ENCODE results near the gene SMOC1.

Gene SMOC1

DNA sequence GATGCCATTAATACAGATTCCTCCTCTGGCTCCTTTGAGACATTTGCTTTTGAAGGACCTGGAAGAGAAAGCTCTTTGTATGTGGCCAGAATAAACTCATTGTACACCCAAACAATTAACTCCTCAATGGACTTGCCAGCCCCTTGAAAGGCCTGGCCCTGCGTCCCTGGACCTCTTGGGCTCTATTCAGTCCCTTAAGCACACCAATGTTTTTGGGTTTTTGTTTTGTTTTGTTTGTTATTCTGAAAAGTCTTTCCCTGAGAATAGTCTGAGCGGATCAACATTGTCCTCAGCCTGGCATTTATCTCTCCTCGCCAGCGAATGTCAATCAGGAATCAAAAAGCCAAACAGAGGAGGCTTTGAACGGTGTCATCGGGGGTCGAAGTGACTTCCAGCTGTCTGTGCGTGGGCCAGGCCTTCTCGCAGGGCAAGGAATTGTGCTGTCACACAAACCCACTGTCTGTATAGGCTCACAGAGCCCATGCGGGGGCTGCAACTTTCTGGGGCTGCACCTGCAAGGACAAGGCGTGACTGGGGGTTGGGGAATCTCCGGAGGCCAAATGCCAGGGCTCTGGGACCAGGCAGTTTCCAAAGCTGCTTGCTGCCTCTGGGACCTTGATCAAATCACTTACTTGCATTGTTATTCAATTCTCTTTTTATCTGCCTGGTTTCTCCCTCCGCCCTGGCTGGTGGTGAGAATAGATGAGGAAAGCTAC lies 108.3 kb downstream of the SMOC1 start:
- Histone ChIP-seq H3K4me1 (ENCODE audit: control insufficient read depth in 5 of 5, insufficient read depth in 5 of 5, low read length in 5 of 5) (peaks cover 0 to under 1% (median 0%) of the 10 kb centered on the region in 5 donors), H3K4me3 (ENCODE audit: low read depth in 1 of 5, low read length in 5 of 5) (no peak overlapping the region), H3K36me3 (ENCODE audit: control insufficient read depth in 5 of 5, insufficient read depth in 5 of 5, low read length in 5 of 5) (no peaks in the 10 kb centered on the region), H3K27ac (ENCODE audit: low read depth, low read length) (no peak overlapping the region), H3K27me3 (ENCODE audit: control insufficient read depth in 5 of 5, insufficient read depth in 4 of 5, low read length in 5 of 5) (peaks cover 0 to 7% (median 2%) of the 10 kb centered on the region in 5 donors), H3K9me3 (ENCODE audit: control insufficient read depth in 5 of 5, low read length in 5 of 5) (peaks cover 0 to 5% (median 0%) of the 10 kb centered on the region in 5 donors), H3K9ac (ENCODE audit: low read length in 5 of 5) (no peak overlapping the region)

DNA sequence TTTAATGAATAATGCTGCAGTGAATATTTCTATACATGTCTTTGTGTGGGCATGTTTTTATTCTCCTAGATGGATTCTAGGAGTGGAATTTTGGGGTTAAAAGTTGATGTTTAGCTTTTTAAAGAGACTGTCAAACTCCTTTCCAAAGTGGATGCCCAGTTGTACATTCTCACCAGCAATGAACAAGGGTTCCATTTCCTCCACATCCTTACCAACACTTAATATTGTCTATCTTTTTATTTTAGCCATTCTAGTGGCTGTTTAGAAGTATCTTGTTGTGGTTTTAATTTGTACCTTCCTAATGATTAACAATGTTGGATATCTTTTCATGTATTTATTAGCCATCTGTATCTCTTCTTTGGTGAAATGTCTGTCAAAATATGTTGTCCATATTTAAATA lies 109.8 kb downstream of the SMOC1 start:
- Histone ChIP-seq H3K4me1 (ENCODE audit: control insufficient read depth in 5 of 5, insufficient read depth in 5 of 5, low read length in 5 of 5) (no peaks in the 10 kb centered on the region), H3K4me3 (ENCODE audit: low read depth in 1 of 5, low read length in 5 of 5) (no peak overlapping the region), H3K9me3 (ENCODE audit: control insufficient read depth in 5 of 5, low read length in 5 of 5) (peaks cover 0 to 5% (median 0%) of the 10 kb centered on the region in 5 donors), H3K9ac (ENCODE audit: low read length in 5 of 5) (no peak overlapping the region), H3K27ac (ENCODE audit: low read depth, low read length) (no peak overlapping the region), H3K36me3 (ENCODE audit: control insufficient read depth in 5 of 5, insufficient read depth in 5 of 5, low read length in 5 of 5) (no peaks in the 10 kb centered on the region), H3K27me3 (ENCODE audit: control insufficient read depth in 5 of 5, insufficient read depth in 4 of 5, low read length in 5 of 5) (peaks cover 0 to 16% (median 2%) of the 10 kb centered on the region in 5 donors)

DNA sequence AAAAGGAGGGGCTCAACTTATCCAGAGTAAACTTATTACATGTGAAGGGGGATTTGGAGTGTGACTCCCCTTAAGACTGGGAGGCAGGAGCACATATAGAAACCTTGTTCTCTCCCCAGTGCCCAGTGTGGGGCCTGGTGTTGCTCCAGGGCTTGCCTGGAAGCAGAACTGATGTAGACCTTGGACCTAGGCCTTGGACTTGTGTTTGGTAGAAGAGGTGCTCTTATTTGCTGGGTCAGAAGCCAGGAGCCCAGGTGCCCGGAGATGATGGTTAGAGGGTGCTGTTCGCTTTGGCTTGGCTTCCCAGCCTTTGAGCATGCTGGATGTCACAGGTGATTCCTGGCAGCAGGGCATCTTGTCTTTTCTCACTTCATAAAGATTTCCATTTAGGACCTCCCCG lies 110.4 kb downstream of the SMOC1 start:
- no peak overlapping the region for H3K4me3 ChIP-seq (ENCODE audit: low read depth in 1 of 5, low read length in 5 of 5)
- no peaks in the 10 kb centered on the region for H3K36me3 ChIP-seq (ENCODE audit: control insufficient read depth in 5 of 5, insufficient read depth in 5 of 5, low read length in 5 of 5)
- H3K9me3 ChIP-seq (ENCODE audit: control insufficient read depth in 5 of 5, low read length in 5 of 5) = peaks cover 0 to 5% (median 0%) of the 10 kb centered on the region in 5 donors
- H3K9ac ChIP-seq (ENCODE audit: low read length in 5 of 5) = no peak overlapping the region
- no peak overlapping the region for H3K27ac ChIP-seq (ENCODE audit: low read depth, low read length)
- no peaks in the 10 kb centered on the region for H3K4me1 ChIP-seq (ENCODE audit: control insufficient read depth in 5 of 5, insufficient read depth in 5 of 5, low read length in 5 of 5)
- peaks cover 0 to 17% (median 2%) of the 10 kb centered on the region in 5 donors for H3K27me3 ChIP-seq (ENCODE audit: control insufficient read depth in 5 of 5, insufficient read depth in 4 of 5, low read length in 5 of 5)

DNA sequence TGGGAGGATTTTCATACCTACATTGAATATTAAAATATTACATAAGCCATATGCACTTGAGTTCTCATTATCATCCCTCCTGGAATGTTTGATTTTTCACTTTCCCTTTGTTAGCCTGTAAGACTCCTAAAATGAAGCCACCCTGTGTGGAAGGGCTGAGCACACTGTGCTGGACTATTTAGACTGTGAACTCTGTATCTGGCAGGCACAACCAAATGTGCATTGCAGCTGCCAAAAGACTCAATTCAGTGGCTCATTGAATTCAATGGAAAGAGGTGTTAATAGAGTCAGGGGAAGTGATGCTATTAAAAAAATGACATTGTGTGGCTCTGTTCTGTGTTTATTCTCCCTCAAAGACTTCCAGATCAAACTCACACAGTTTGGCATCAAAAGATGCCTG lies 111.1 kb downstream of the SMOC1 start:
- Histone ChIP-seq H3K4me1 (ENCODE audit: control insufficient read depth in 5 of 5, insufficient read depth in 5 of 5, low read length in 5 of 5) (no peaks in the 10 kb centered on the region), H3K9ac (ENCODE audit: low read length in 5 of 5) (no peak overlapping the region), H3K27ac (ENCODE audit: low read depth, low read length) (no peak overlapping the region), H3K9me3 (ENCODE audit: control insufficient read depth in 5 of 5, low read length in 5 of 5) (peaks cover 0 to 5% (median 0%) of the 10 kb centered on the region in 5 donors), H3K27me3 (ENCODE audit: control insufficient read depth in 5 of 5, insufficient read depth in 4 of 5, low read length in 5 of 5) (peaks cover 0 to 17% (median 2%) of the 10 kb centered on the region in 5 donors), H3K4me3 (ENCODE audit: low read depth in 1 of 5, low read length in 5 of 5) (no peak overlapping the region), H3K36me3 (ENCODE audit: control insufficient read depth in 5 of 5, insufficient read depth in 5 of 5, low read length in 5 of 5) (no peaks in the 10 kb centered on the region)

- Histone ChIP-seq H3K27ac (ENCODE audit: low read depth, low read length) (no peak overlapping the region), H3K9me3 (ENCODE audit: control insufficient read depth in 5 of 5, low read length in 5 of 5) (peaks cover 0 to 5% (median 0%) of the 10 kb centered on the region in 5 donors), H3K9ac (ENCODE audit: low read length in 5 of 5) (no peak overlapping the region), H3K27me3 (ENCODE audit: control insufficient read depth in 5 of 5, insufficient read depth in 4 of 5, low read length in 5 of 5) (peaks cover 0 to 17% (median 2%) of the 10 kb centered on the region in 5 donors), H3K36me3 (ENCODE audit: control insufficient read depth in 5 of 5, insufficient read depth in 5 of 5, low read length in 5 of 5) (no peaks in the 10 kb centered on the region), H3K4me3 (ENCODE audit: low read depth in 1 of 5, low read length in 5 of 5) (no peak overlapping the region), H3K4me1 (ENCODE audit: control insufficient read depth in 5 of 5, insufficient read depth in 5 of 5, low read length in 5 of 5) (no peaks in the 10 kb centered on the region)
These were observed 112.2 kb downstream of the SMOC1 start for GRCh38 chr14:69991422-69991821.

DNA sequence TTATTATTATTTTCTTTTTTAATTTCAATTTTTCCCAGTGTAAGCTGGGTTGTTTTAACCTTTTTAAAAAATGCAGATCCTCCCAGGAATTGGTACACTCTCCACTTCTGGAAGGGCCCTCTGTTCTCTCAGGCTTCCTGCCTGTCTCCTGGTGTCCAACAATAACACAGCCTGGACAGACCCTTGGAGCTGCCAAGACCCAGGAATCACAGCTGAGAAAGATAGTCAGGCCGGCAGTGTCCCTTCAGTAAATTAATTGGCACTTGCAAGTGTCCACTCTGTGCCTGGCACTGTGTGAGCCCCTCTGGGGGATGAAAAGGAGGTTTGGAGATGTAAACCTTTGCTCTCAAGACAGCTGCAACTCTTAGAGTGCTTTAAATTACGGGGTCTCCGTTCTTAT lies 113.3 kb downstream of the SMOC1 start:
- Histone ChIP-seq H3K27me3 (ENCODE audit: control insufficient read depth in 5 of 5, insufficient read depth in 4 of 5, low read length in 5 of 5) (peaks cover 0 to 17% (median 2%) of the 10 kb centered on the region in 5 donors), H3K9ac (ENCODE audit: low read length in 5 of 5) (no peak overlapping the region), H3K9me3 (ENCODE audit: control insufficient read depth in 5 of 5, low read length in 5 of 5) (peaks cover 0 to 5% (median 0%) of the 10 kb centered on the region in 5 donors), H3K27ac (ENCODE audit: low read depth, low read length) (no peak overlapping the region), H3K36me3 (ENCODE audit: control insufficient read depth in 5 of 5, insufficient read depth in 5 of 5, low read length in 5 of 5) (no peaks in the 10 kb centered on the region), H3K4me1 (ENCODE audit: control insufficient read depth in 5 of 5, insufficient read depth in 5 of 5, low read length in 5 of 5) (no peaks in the 10 kb centered on the region), H3K4me3 (ENCODE audit: low read depth in 1 of 5, low read length in 5 of 5) (no peak overlapping the region)

GRCh38 chr14:69993326-69993725 lies 114.1 kb downstream of the SMOC1 start:
- Histone ChIP-seq H3K36me3 (ENCODE audit: control insufficient read depth in 5 of 5, insufficient read depth in 5 of 5, low read length in 5 of 5) (no peaks in the 10 kb centered on the region), H3K27me3 (ENCODE audit: control insufficient read depth in 5 of 5, insufficient read depth in 4 of 5, low read length in 5 of 5) (peaks cover 0 to 17% (median 2%) of the 10 kb centered on the region in 5 donors), H3K9ac (ENCODE audit: low read length in 5 of 5) (no peak overlapping the region), H3K4me1 (ENCODE audit: control insufficient read depth in 5 of 5, insufficient read depth in 5 of 5, low read length in 5 of 5) (no peaks in the 10 kb centered on the region), H3K27ac (ENCODE audit: low read depth, low read length) (no peak overlapping the region), H3K4me3 (ENCODE audit: low read depth in 1 of 5, low read length in 5 of 5) (no peak overlapping the region), H3K9me3 (ENCODE audit: control insufficient read depth in 5 of 5, low read length in 5 of 5) (peaks cover 0 to 5% (median 0%) of the 10 kb centered on the region in 5 donors)

DNA sequence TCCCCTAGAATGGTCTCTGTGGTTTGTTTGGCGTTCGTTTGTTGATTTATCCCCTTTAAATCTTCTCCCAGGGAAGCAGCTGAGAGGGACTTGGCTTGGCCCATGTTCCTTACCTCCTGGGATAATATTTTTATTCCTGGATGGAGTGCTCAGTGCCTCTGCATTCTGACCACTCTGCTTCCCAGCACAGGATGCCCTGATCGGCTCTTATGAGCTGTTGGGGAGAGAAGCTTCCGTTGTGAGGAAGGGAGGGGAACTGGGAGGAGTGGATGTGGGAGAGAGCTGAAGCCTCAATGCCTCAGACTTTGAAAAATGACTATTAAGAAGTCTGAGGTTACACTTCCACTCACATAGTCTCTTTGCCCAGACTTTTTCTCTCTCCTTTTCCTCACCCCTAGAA lies 114.8 kb downstream of the SMOC1 start:
- H3K27ac ChIP-seq (ENCODE audit: low read depth, low read length) = no peak overlapping the region
- H3K27me3 ChIP-seq (ENCODE audit: control insufficient read depth in 5 of 5, insufficient read depth in 4 of 5, low read length in 5 of 5) = peaks cover 0 to 17% (median 2%) of the 10 kb centered on the region in 5 donors
- no peaks in the 10 kb centered on the region for H3K36me3 ChIP-seq (ENCODE audit: control insufficient read depth in 5 of 5, insufficient read depth in 5 of 5, low read length in 5 of 5)

GRCh38 chr14:69996216-69996615 lies 117.0 kb downstream of the SMOC1 start:
- Histone ChIP-seq H3K4me3 (ENCODE audit: low read depth in 1 of 5, low read length in 5 of 5) (no peak overlapping the region), H3K4me1 (ENCODE audit: control insufficient read depth in 5 of 5, insufficient read depth in 5 of 5, low read length in 5 of 5) (no peaks in the 10 kb centered on the region), H3K36me3 (ENCODE audit: control insufficient read depth in 5 of 5, insufficient read depth in 5 of 5, low read length in 5 of 5) (no peaks in the 10 kb centered on the region), H3K9me3 (ENCODE audit: control insufficient read depth in 5 of 5, low read length in 5 of 5) (no peaks in the 10 kb centered on the region), H3K27me3 (ENCODE audit: control insufficient read depth in 5 of 5, insufficient read depth in 4 of 5, low read length in 5 of 5) (peaks cover 0 to 16% (median 0%) of the 10 kb centered on the region in 5 donors), H3K9ac (ENCODE audit: low read length in 5 of 5) (no peak overlapping the region), H3K27ac (ENCODE audit: low read depth, low read length) (no peak overlapping the region)

More for the DNA sequence above, 114.8 kb downstream of the SMOC1 start:
- peaks cover 0 to 1% (median 0%) of the 10 kb centered on the region in 5 donors for H3K9me3 ChIP-seq (ENCODE audit: control insufficient read depth in 5 of 5, low read length in 5 of 5)
- no peaks in the 10 kb centered on the region for H3K4me1 ChIP-seq (ENCODE audit: control insufficient read depth in 5 of 5, insufficient read depth in 5 of 5, low read length in 5 of 5)
- no peak overlapping the region for H3K9ac ChIP-seq (ENCODE audit: low read length in 5 of 5)
- no peak overlapping the region for H3K4me3 ChIP-seq (ENCODE audit: low read depth in 1 of 5, low read length in 5 of 5)

DNA sequence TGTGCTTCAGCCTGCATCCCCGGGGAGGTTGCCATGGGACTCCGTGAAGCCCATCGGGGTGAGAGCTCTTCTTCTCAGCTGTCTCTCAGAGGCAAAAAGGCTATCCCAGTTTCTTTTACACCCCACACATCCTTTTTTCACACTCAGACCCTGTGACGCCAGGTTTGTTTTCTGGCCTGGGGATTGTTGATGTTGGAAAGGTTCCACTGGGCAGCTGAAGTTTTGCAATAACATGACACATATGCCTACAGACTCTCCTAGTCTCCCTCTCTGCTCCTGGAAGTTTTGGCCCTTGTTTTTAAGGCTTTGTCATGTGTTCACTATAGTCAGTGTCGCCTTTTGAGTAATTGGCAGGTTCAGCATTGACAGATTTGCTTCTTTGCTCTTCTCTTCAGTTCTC lies 118.6 kb downstream of the SMOC1 start:
- Histone ChIP-seq H3K36me3 (ENCODE audit: control insufficient read depth in 5 of 5, insufficient read depth in 5 of 5, low read length in 5 of 5) (no peaks in the 10 kb centered on the region), H3K4me3 (ENCODE audit: low read depth in 1 of 5, low read length in 5 of 5) (no peak overlapping the region), H3K4me1 (ENCODE audit: control insufficient read depth in 5 of 5, insufficient read depth in 5 of 5, low read length in 5 of 5) (no peaks in the 10 kb centered on the region), H3K27ac (ENCODE audit: low read depth, low read length) (no peak overlapping the region), H3K9me3 (ENCODE audit: control insufficient read depth in 5 of 5, low read length in 5 of 5) (no peaks in the 10 kb centered on the region), H3K9ac (ENCODE audit: low read length in 5 of 5) (no peak overlapping the region), H3K27me3 (ENCODE audit: control insufficient read depth in 5 of 5, insufficient read depth in 4 of 5, low read length in 5 of 5) (peaks cover 0 to 11% (median 0%) of the 10 kb centered on the region in 5 donors)
